ENCODE measurements around the gene PRDM11.

PRDM11 gene

DNA sequence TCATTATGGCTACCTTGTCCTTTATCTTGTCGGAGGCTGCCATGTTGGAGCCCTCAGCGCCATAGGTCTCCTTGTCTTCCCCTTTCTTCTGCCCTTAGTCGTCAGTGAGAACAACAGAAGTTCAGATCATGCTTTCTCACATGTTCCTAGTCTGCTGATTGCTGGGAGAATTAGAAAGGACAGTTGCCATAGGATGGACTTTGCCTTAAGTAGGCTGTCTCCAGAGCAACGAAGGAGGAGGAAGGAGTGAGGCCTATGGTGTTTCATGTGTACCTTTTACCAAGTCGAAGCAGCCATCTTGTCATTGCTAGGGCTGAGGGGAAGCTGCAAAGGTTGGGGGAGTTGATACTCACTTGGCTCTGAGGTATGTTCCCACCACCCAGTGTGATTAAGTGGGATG is 77.1 kb downstream of the PRDM11 start:
- Histone ChIP-seq H3K4me1 (no peaks in the 10 kb centered on the region), H3K4me3 (ENCODE audit: low read depth, low read length) (no peak overlapping the region), H3K9me3 (no peaks in the 10 kb centered on the region), H3K36me3 (no peaks in the 10 kb centered on the region), H3K27me3 (no peaks in the 10 kb centered on the region)
- no peak for DNase-seq
- TF ChIP-seq, protein P1, sequence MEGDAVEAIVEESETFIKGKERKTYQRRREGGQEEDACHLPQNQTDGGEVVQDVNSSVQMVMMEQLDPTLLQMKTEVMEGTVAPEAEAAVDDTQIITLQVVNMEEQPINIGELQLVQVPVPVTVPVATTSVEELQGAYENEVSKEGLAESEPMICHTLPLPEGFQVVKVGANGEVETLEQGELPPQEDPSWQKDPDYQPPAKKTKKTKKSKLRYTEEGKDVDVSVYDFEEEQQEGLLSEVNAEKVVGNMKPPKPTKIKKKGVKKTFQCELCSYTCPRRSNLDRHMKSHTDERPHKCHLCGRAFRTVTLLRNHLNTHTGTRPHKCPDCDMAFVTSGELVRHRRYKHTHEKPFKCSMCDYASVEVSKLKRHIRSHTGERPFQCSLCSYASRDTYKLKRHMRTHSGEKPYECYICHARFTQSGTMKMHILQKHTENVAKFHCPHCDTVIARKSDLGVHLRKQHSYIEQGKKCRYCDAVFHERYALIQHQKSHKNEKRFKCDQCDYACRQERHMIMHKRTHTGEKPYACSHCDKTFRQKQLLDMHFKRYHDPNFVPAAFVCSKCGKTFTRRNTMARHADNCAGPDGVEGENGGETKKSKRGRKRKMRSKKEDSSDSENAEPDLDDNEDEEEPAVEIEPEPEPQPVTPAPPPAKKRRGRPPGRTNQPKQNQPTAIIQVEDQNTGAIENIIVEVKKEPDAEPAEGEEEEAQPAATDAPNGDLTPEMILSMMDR (IDR thresholded peaks at IDR 0.05; ENCODE audit: low read depth, low read length), result no peak

DNA sequence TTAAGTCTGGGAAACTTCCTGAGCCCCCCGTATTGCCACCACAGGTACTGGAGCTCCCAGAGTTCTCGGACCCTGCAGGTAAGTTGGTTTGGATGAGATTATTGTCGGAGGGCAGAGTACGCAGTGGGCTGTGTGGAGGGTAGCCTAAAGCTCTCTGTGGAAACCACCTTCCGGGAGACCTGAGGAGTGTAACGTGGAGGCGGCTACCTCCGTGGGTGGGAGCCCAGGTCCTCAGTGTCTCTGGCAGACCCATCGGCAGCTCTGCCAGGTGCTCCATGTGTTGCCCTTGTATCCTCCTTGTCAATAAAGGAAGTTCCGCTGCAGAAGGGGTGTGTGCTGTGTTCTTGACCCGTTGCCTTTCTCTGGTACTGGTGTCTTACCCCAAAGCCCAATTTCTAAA is 78.3 kb downstream of the PRDM11 start:
- TF ChIP-seq, protein P1 (IDR thresholded peaks at IDR 0.05; ENCODE audit: low read depth, low read length), result no peak
- H3K4me1 ChIP-seq, result no peaks in the 10 kb centered on the region
- H3K9me3 ChIP-seq, result no peaks in the 10 kb centered on the region
- no peaks in the 10 kb centered on the region for H3K36me3 ChIP-seq
- H3K27me3 ChIP-seq, result no peaks in the 10 kb centered on the region
- H3K4me3 ChIP-seq (ENCODE audit: low read depth, low read length), result no peak overlapping the region
- DNase-seq, result no peak

- DNase-seq, result no peak
- no peaks in the 10 kb centered on the region for H3K9me3 ChIP-seq
These were observed 78.8 kb downstream of the PRDM11 start for GRCh38 chr11:45225277-45225676.

DNA sequence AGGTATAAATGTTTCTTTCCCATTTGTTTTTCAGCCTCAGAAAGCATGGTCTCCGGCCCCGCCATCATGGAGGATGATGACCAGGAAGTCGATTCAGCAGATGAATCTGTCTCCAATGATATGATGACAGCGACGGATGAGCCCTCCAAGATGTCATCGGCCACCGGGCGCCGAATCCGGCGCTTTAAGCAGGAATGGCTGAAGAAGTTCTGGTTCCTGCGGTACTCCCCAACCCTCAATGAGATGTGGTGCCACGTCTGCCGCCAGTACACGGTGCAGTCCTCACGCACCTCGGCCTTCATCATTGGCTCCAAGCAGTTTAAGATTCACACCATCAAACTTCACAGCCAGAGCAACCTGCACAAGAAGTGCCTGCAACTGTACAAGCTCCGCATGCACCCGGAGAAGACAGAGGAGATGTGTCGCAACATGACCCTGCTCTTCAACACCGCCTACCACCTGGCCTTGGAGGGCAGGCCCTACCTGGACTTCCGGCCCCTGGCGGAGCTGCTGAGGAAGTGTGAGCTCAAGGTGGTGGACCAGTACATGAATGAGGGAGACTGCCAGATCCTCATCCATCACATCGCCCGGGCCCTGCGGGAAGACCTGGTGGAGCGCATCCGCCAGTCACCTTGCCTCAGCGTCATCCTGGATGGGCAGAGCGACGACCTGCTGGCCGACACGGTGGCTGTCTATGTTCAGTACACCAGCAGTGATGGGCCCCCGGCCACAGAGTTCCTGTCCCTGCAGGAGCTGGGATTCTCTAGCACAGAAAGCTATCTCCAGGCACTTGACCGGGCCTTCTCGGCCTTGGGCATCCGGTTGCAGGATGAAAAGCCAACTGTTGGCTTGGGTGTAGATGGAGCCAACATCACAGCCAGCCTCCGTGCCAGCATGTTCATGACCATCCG is 79.8 kb downstream of the PRDM11 start:
- H3K27me3 ChIP-seq, result no peaks in the 10 kb centered on the region
- no peak overlapping the region for H3K4me3 ChIP-seq (ENCODE audit: low read depth, low read length)
- no peaks in the 10 kb centered on the region for H3K9me3 ChIP-seq
- no peaks in the 10 kb centered on the region for H3K4me1 ChIP-seq
- TF ChIP-seq, protein P1 (IDR thresholded peaks at IDR 0.05; ENCODE audit: low read depth, low read length), result no peak
- DNase-seq, result no peak
- H3K36me3 ChIP-seq, result no peaks in the 10 kb centered on the region

More at GRCh38 chr11:45225277-45225676, 78.8 kb downstream of the PRDM11 start:
- TF ChIP-seq, protein P1 (IDR thresholded peaks at IDR 0.05; ENCODE audit: low read depth, low read length), result no peak
- Histone ChIP-seq H3K27me3 (no peaks in the 10 kb centered on the region), H3K4me1 (no peaks in the 10 kb centered on the region), H3K4me3 (ENCODE audit: low read depth, low read length) (no peak overlapping the region), H3K36me3 (no peaks in the 10 kb centered on the region)

- DNase-seq, result no peak
- no peaks in the 10 kb centered on the region for H3K27me3 ChIP-seq
- no peaks in the 10 kb centered on the region for H3K36me3 ChIP-seq
- H3K9me3 ChIP-seq, result no peaks in the 10 kb centered on the region
- TF ChIP-seq, protein P1 (IDR thresholded peaks at IDR 0.05; ENCODE audit: low read depth, low read length), result no peak
- H3K4me3 ChIP-seq (ENCODE audit: low read depth, low read length), result no peak overlapping the region
- H3K4me1 ChIP-seq, result no peaks in the 10 kb centered on the region
These were observed 80.5 kb downstream of the PRDM11 start for GRCh38 chr11:45226901-45227300.

DNA sequence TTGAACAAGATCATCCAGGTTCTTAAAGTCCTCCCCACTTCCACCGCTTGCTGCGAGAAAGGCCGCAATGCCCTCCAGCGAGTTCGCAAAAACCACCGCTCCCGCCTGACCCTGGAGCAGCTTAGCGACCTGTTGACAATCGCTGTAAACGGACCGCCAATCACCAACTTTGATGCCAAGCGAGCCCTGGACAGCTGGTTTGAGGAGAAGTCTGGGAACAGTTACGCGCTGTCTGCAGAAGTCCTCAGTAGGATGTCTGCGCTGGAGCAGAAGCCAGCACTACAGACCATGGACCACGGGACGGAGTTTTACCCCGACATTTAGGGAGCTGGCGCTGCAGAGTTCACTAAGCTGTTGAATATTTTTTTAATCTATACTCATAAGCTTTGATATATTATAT is 81.4 kb downstream of the PRDM11 start:
- TF ChIP-seq, protein P1 (IDR thresholded peaks at IDR 0.05; ENCODE audit: low read depth, low read length), result no peak
- DNase-seq, result no peak
- no peaks in the 10 kb centered on the region for H3K9me3 ChIP-seq
- no peak overlapping the region for H3K4me3 ChIP-seq (ENCODE audit: low read depth, low read length)
- H3K27me3 ChIP-seq, result no peaks in the 10 kb centered on the region
- no peaks in the 10 kb centered on the region for H3K4me1 ChIP-seq
- no peaks in the 10 kb centered on the region for H3K36me3 ChIP-seq

Measured in BE2C (cell line).